GM19468 (cell line): Measurements from ENCODE around the gene CASP3.
"Not testable (repeated sequence)": the region's sequence is repeated elsewhere in the genome, so short reads cannot be mapped to it uniquely, and the experiment has no call there.

Experiments
- ATAC-seq: cut with Tn5 transposase; IDR thresholded peaks from one replicate; pipeline ENCODE4 v1.9.1; 2021; ENCODE audit warnings: mild to moderate bottlenecking, moderate library complexity, moderate number of reproducible peaks; ENCODE audit not compliant: unreplicated experiment; ENCODE audit errors: extremely low read depth

CASP3 gene

GRCh38 chr4:184666670-184667069 is 17.4 kb upstream of the CASP3 start:
- no peak for ATAC-seq

- ATAC-seq = no peak
These were observed 15.4 kb upstream of the CASP3 start for GRCh38 chr4:184664445-184665210.

DNA sequence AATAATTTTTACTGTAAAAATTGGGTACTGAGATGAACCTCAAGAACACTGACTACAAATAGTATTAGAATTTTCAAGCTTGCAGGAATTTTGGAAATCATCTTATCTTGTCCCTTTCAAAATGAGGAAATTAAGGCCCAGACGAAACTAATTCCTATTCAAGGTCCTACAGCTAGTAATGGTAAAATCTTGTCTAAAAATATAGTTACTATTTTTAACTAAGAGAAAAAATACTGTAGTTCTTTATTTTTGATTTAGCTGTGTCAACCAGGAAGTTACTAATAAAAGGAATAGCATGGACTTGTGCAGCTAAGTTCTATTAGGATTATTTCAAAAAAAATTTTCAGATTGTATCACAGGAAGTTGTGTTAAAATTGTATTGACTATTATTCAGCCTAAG is 13.0 kb upstream of the CASP3 start:
- no peak for ATAC-seq

- ATAC-seq = no peak
These were observed 11.7 kb upstream of the CASP3 start for GRCh38 chr4:184660978-184661377.

DNA sequence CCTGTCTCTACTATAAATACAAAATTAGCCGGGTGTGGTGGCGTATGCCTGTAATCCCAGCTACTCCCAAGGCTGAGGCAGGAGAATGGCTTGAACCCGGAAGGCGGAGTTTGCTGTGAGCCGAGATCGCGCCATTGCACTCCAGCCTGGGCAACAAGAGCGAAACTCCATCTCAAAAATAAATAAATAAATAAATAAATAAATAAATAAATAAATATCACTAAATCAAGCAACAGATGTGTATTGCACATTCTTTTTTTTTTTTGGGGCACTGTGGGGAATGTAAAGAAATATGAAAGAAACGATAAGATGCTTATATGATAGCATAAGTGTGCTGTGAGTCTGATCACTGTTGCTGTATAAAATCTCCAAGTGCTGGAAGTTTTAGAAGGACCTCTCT is 8.6 kb upstream of the CASP3 start:
- not testable (repeated sequence) for ATAC-seq

- no peak for ATAC-seq
These were observed 7.9 kb upstream of the CASP3 start for GRCh38 chr4:184657144-184657543.

- ATAC-seq = no peak
These were observed 6.9 kb upstream of the CASP3 start for GRCh38 chr4:184655889-184656869.

DNA sequence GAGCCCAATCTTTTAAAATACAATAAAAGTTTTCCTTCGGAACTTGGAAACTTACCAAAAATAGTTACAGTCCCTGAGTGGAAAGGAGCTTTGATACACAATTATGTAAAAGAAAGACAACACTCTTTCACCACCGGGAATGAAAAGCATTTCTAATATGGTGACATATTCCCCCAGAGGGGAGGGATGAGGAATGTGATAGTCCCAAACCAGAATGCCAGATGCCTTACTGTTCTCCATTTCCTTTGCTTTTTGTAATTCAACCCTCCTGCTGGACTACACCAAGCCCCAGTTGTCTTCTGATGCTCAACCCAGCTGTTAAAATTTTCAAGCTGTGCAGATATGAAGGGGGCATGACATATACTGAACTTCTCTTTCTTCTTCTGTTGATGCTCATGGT is 4.4 kb upstream of the CASP3 start:
- no peak for ATAC-seq

DNA sequence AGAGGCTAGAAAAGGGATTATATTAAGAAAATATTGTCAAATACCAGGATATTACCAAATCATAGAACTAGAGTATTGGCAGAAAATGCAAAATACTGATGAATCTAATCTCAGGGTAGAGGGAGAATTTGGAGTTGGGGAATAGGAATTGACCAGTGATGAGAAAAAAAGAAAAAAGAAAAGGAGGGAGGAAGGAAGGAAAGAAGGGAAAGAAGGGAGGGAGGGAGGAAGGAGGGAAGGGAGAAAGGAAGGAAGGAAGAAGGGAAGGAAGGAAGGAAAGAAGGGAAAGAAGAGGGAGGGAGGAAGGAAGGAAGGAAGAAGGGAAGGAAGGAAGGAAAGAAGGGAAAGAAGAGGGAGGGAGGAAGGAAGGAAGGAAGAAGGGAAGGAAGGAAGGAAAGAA is 3.4 kb upstream of the CASP3 start:
- not testable (repeated sequence) for ATAC-seq

DNA sequence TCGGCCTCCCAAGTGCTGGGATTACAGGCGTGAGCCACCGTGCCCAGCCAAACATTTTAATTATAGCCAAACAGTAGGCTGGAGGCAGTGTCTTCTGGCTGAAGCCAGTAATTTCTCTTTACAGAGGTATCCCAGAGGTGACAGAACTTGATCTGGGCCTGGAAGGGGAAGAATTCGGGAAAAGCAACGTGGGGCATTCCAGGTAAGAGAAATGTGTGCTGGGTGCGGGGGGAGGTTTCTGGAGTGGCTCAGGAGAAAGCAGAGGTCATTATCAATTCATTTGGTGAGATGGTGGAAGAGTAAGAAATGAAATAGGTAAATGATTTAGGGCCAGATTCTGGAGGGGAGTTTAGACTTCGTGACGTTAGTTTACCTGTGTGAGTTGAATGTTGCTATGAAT is 2.7 kb upstream of the CASP3 start:
- no peak for ATAC-seq

- no peak for ATAC-seq
These were observed 966 bp upstream of the CASP3 start for GRCh38 chr4:184649971-184650855.

GRCh38 chr4:184648313-184649025 is 778 bp downstream of the CASP3 start:
- no peak for ATAC-seq

DNA sequence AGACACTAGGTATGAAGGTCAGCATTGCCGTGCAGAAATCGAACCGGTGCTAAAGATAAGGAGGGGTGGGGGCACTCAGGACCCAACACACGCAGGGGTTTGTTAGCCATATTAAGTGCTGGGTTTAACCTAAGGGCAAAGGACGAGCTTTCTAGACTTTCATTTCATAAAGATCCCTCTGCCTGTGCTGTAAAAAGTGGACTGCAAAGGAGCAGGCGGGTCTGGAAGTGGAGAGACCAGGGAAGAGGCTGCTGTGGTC is 1.3 kb downstream of the CASP3 start:
- no peak for ATAC-seq

- no peak for ATAC-seq
These were observed 1.8 kb downstream of the CASP3 start for GRCh38 chr4:184647266-184648053.

- ATAC-seq = no peak
These were observed 3.2 kb downstream of the CASP3 start for GRCh38 chr4:184645904-184646610.

GRCh38 chr4:184644553-184645307 is 4.5 kb downstream of the CASP3 start:
- ATAC-seq = no peak

- ATAC-seq = no peak
These were observed 5.5 kb downstream of the CASP3 start for GRCh38 chr4:184643731-184644130.

GRCh38 chr4:184641451-184641850 is 7.8 kb downstream of the CASP3 start:
- no peak for ATAC-seq
